Measurements from ENCODE around the gene AMDHD2.

- TF ChIP-seq CTCF (IDR thresholded peaks at IDR 0.05) (no peak), POLR2A (IDR thresholded peaks at IDR 0.05) (no peak)
These were observed 17.9 kb upstream of the AMDHD2 start for GRCh38 chr16:2501946-2502895.
